Measurements from ENCODE around the gene HINT3.

- TF ChIP-seq CTCF (IDR thresholded peaks at IDR 0.05) (no peak), POLR2AphosphoS5 (IDR thresholded peaks at IDR 0.05) (no peak), POLR2A (IDR thresholded peaks at IDR 0.05) (no peak)
These were observed 69.4 kb downstream of the HINT3 start for GRCh38 chr6:126026001-126026400.

Data from sigmoid colon (tissue), 4 donors.